Glutamatergic neuron (in vitro differentiated cells): ENCODE measurements around the gene PEBP1. TPM values are rescaled to one million over a fixed set of nuclear protein-coding genes. Genes with fewer than 3 reads are reported as not detected.

ENCODE experiments used
- DNase-seq: peaks from one replicate; pipeline ENCODE4 v3.0.0; 2022
- H3K27ac Mint-ChIP-seq: one replicate; pipeline ENCODE4 v1.8.0; 2020; ENCODE audit warnings: mild to moderate bottlenecking, mixed read lengths, inconsistent platforms; ENCODE audit not compliant: unreplicated experiment
- H3K27me3 Mint-ChIP-seq: one replicate; pipeline ENCODE4 v1.8.0; 2020; ENCODE audit warnings: mild to moderate bottlenecking, moderate library complexity, mixed read lengths, inconsistent platforms; ENCODE audit not compliant: unreplicated experiment
- H3K36me3 Mint-ChIP-seq: one replicate; pipeline ENCODE4 v1.8.0; 2020; ENCODE audit warnings: mild to moderate bottlenecking, mixed read lengths, inconsistent platforms; ENCODE audit not compliant: unreplicated experiment
- H3K4me1 Mint-ChIP-seq: one replicate; pipeline ENCODE4 v1.8.0; 2020; ENCODE audit warnings: mild to moderate bottlenecking, low read depth, mixed read lengths, inconsistent platforms; ENCODE audit not compliant: unreplicated experiment
- H3K4me3 Mint-ChIP-seq: one replicate; pipeline ENCODE4 v1.8.0; 2020; ENCODE audit warnings: mild to moderate bottlenecking, mixed read lengths, inconsistent platforms; ENCODE audit not compliant: unreplicated experiment
- H3K9me3 Mint-ChIP-seq: one replicate; pipeline ENCODE4 v1.8.0; 2020; ENCODE audit warnings: mild to moderate bottlenecking, moderate library complexity, mixed read lengths, inconsistent platforms; ENCODE audit not compliant: unreplicated experiment
- CTCF ChIP-seq: fragments of 200-600 bp; sonication (generic); IDR thresholded peaks from one replicate; pipeline ENCODE4 v1.5.0; 2021; ENCODE audit not compliant: partially characterized antibody, unreplicated experiment
- long read RNA-seq: library from polyadenylated mRNA; unstranded; transcript quantifications from one replicate; pipeline ENCODE4 v2.0.0, GENCODE V29; 2020; ENCODE audit not compliant: unreplicated experiment
- total RNA-seq: library from RNA; stranded (reverse); fragmentation: NEBNext Ultra II Directional; extraction: Animal tissue kit (Norgen Biotek cat#: 25700); gene quantifications from one replicate; pipeline ENCODE4 v1.2.1, GENCODE V29; 2021; ENCODE audit not compliant: unreplicated experiment

Gene PEBP1
- 224 TPM for total RNA-seq
- long read RNA-seq, transcript PEBP1-201 (4 exons, 1,697 nt), result major isoform, 510 of 521 reads
- long read RNA-seq, partial matches to known transcripts, result 0 of 521 reads
- long read RNA-seq, other reads (novel, unspliced or antisense), result 11 of 521 reads

- H3K36me3 Mint-ChIP-seq, result no peaks in the 10 kb centered on the region
- H3K4me3 Mint-ChIP-seq, result peak within 1 kb of the TSS; percentile 95
- H3K4me1 Mint-ChIP-seq, result peaks cover 5% of the 10 kb centered on the region
- peaks cover 4% of the 10 kb centered on the region for H3K27me3 Mint-ChIP-seq
- peaks cover 2% of the 10 kb centered on the region for H3K9me3 Mint-ChIP-seq
- peak within 1 kb of the TSS; percentile 85 for H3K27ac Mint-ChIP-seq
- DNase-seq, result peak; percentile 92
- no peak for TF ChIP-seq CTCF
Measured at GRCh38 chr12:118135788-118136558, at the start of gene PEBP1. TSS of gene PEBP1 (plus strand) at chr12:118136124. CDS start at chr12:118136210, 86 bp downstream.

GRCh38 chr12:118089782-118090181 lies 46.1 kb upstream of the PEBP1 start:
- TF ChIP-seq CTCF, result no peak
- Mint-ChIP-seq H3K9me3 (no peaks in the 10 kb centered on the region), H3K4me1 (no peaks in the 10 kb centered on the region), H3K27ac (no peak overlapping the region), H3K27me3 (peaks cover 4% of the 10 kb centered on the region), H3K36me3 (no peaks in the 10 kb centered on the region), H3K4me3 (no peak overlapping the region)
- no peak for DNase-seq

GRCh38 chr12:118094039-118094438 lies 41.9 kb upstream of the PEBP1 start:
- Mint-ChIP-seq H3K36me3 (no peaks in the 10 kb centered on the region), H3K27me3 (peaks cover 2% of the 10 kb centered on the region), H3K4me1 (no peaks in the 10 kb centered on the region), H3K4me3 (no peak overlapping the region), H3K27ac (no peak overlapping the region), H3K9me3 (no peaks in the 10 kb centered on the region)
- no peak for DNase-seq
- TF ChIP-seq CTCF, result no peak

- H3K36me3 Mint-ChIP-seq, result no peaks in the 10 kb centered on the region
- no peak overlapping the region for H3K4me3 Mint-ChIP-seq
- no peak for TF ChIP-seq CTCF
- peaks cover 7% of the 10 kb centered on the region for H3K27me3 Mint-ChIP-seq
- no peaks in the 10 kb centered on the region for H3K9me3 Mint-ChIP-seq
- DNase-seq, result no peak
- peaks cover 3% of the 10 kb centered on the region for H3K4me1 Mint-ChIP-seq
- H3K27ac Mint-ChIP-seq, result no peak overlapping the region
Measured at GRCh38 chr12:118098401-118098800, 37.5 kb upstream of the PEBP1 start.
